ENCODE results near the gene ADAM10. TPM values are rescaled to one million over a fixed set of nuclear protein-coding genes. Genes with fewer than 3 reads are reported as not detected.

ADAM10 gene
- total and polyA plus RNA-seq, 2 of the 4 experiments (the other 2 are of a cell fraction): 110 to 185 TPM

GRCh38 chr15:58650102-58650501, 99.4 kb downstream of the ADAM10 start:
- intact Hi-C loops (cut with micrococcal nuclease): no loop called here
- H3K4ac ChIP-seq (ENCODE audit: low read depth, low read length): no peak overlapping the region
- no peak for ATAC-seq (ENCODE audit: low read depth)

More at GRCh38 chr15:58650102-58650501, 99.4 kb downstream of the ADAM10 start:
- no peak overlapping the region for H3K18ac ChIP-seq (ENCODE audit: low read depth, low read length)
- H4K91ac ChIP-seq (ENCODE audit: insufficient read depth, low read depth, low read length): no peak overlapping the region
- CTCF ChIA-PET: no interaction called here
- DNase-seq: no peak
- no peak overlapping the region for H2BK5ac ChIP-seq (ENCODE audit: low read depth, low read length, poor library complexity, severe bottlenecking)
- H4K8ac ChIP-seq (ENCODE audit: low read depth in 2 of 2, low read length in 2 of 2): no peak overlapping the region
- H2BK15ac ChIP-seq (ENCODE audit: low read depth, low read length): no peak overlapping the region
- no peak overlapping the region for H3K27ac ChIP-seq (ENCODE audit: insufficient read depth, low read length)
- no peak overlapping the region for H3K4me2 ChIP-seq (ENCODE audit: low read depth, low read length)
- H2BK20ac ChIP-seq (ENCODE audit: low read depth, low read length): no peak overlapping the region
- no peak overlapping the region for H2AFZ ChIP-seq (replicated peaks; ENCODE audit: low read length, poor library complexity)
- BruUV-seq (replicated peaks): no TSS peak
- dilution Hi-C loops (cut with HindIII; ENCODE audit: low sequenced_read_pairs, unreplicated experiment): no loop called here
- POLR2A ChIA-PET (ENCODE audit: unreplicated experiment): no interaction called here
- TF ChIP-seq MAZ (IDR thresholded peaks at IDR 0.05; ENCODE audit: borderline replicate concordance, low read depth, low read length) (no peak), CTCF (conservative IDR thresholded peaks at IDR 0.05; ENCODE audit: low read depth, low read length) (no peak), BHLHE40 (IDR thresholded peaks at IDR 0.05; ENCODE audit: low read depth, low read length) (no peak), CHD1 (IDR thresholded peaks at IDR 0.05; ENCODE audit: low read depth, low read length) (no peak), RAD21 (IDR thresholded peaks at IDR 0.05; ENCODE audit: low read length) (no peak), SMC3 (IDR thresholded peaks at IDR 0.05; ENCODE audit: low read depth, low read length) (no peak), USF2 (IDR thresholded peaks at IDR 0.05; ENCODE audit: low read depth, low read length) (no peak), MXI1 (IDR thresholded peaks at IDR 0.05; ENCODE audit: borderline replicate concordance, low read depth, low read length) (no peak), CEBPB (IDR thresholded peaks at IDR 0.05; ENCODE audit: low read depth, low read length) (no peak), POLR2A (IDR thresholded peaks at IDR 0.05; ENCODE audit: low read depth, low read length) (no peak), RFX5 (IDR thresholded peaks at IDR 0.05; ENCODE audit: low read depth, low read length) (no peak)
- no peaks in the 10 kb centered on the region for H3K27me3 ChIP-seq (ENCODE audit: control insufficient read depth, insufficient read depth, low read length)
- H3K23ac ChIP-seq (ENCODE audit: low read depth, low read length): no peak overlapping the region
- H3K9me3 ChIP-seq (ENCODE audit: control insufficient read depth, insufficient read depth, low read length): no peaks in the 10 kb centered on the region
- H3K56ac ChIP-seq (ENCODE audit: extremely low read depth, insufficient read depth, low read length): no peak overlapping the region
- H4K5ac ChIP-seq (ENCODE audit: low read depth, low read length): no peak overlapping the region
- H2AK9ac ChIP-seq (replicated peaks; ENCODE audit: low read depth, low read length, poor library complexity): no peak overlapping the region
- no peak overlapping the region for H2AK5ac ChIP-seq (ENCODE audit: low read depth, low read length)
- peaks cover 8% of the 10 kb centered on the region for H3K36me3 ChIP-seq (ENCODE audit: control insufficient read depth, insufficient read depth, low read length)
- H3K9me1 ChIP-seq (ENCODE audit: insufficient read depth, low read length): 0 out of 2 replicates have a peak, but pooled peaks cover 4% of the 10 kb centered on the region
- H3K79me1 ChIP-seq (ENCODE audit: low read depth in 1 of 2, low read length in 2 of 2): peaks cover 8 to 13% of the 10 kb centered on the region in 2 experiments
- H3K14ac ChIP-seq (replicated peaks; ENCODE audit: low read depth, low read length): no peak overlapping the region
- in situ Hi-C loops (cut with MboI; ENCODE audit: low sequenced_read_pairs): no loop called here
- no peak overlapping the region for H3K9ac ChIP-seq (ENCODE audit: low read depth, low read length)
- H4K20me1 ChIP-seq (ENCODE audit: insufficient read depth, low read length): no peaks in the 10 kb centered on the region
- no peaks in the 10 kb centered on the region for H3K4me1 ChIP-seq (ENCODE audit: control insufficient read depth, insufficient read depth, low read length)
- H3K4me3 ChIP-seq (ENCODE audit: insufficient read depth, low read depth, low read length): no peak overlapping the region
- no peak overlapping the region for H2BK120ac ChIP-seq (ENCODE audit: low read depth, low read length)
